Measurements from ENCODE around the gene TPD52L1.
"Not testable (repeated sequence)": the region's sequence is repeated elsewhere in the genome, so short reads cannot be mapped to it uniquely, and the experiment has no call there.

Gene TPD52L1

GRCh38 chr6:125279961-125280360, 126.4 kb downstream of the TPD52L1 start:
- no peak for DNase-seq

- not testable (repeated sequence) for DNase-seq
Measured at GRCh38 chr6:125280370-125281035, 126.9 kb downstream of the TPD52L1 start.

GRCh38 chr6:125282470-125282869, 128.9 kb downstream of the TPD52L1 start:
- DNase-seq: not testable (repeated sequence)

GRCh38 chr6:125285353-125285752, 131.8 kb downstream of the TPD52L1 start:
- no peak for DNase-seq

DNA sequence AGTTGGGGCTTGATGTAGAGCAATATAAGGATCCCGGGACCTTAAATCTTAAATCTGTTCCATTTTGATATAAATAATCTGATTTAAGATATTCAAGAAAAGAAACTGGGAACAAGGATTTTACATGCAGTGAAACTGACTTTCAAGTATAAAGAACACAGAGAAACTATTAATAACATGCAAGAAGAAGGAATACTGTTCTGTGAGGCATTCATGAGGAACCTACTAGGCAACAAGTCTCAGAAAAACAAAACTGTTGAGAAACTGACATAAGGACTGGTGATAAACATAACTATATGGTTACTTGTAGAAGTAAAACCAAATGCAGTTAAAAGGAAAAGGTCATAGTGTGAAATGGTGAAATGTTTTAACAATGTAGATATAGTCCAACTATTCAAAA, 132.4 kb downstream of the TPD52L1 start:
- DNase-seq: no peak

DNA sequence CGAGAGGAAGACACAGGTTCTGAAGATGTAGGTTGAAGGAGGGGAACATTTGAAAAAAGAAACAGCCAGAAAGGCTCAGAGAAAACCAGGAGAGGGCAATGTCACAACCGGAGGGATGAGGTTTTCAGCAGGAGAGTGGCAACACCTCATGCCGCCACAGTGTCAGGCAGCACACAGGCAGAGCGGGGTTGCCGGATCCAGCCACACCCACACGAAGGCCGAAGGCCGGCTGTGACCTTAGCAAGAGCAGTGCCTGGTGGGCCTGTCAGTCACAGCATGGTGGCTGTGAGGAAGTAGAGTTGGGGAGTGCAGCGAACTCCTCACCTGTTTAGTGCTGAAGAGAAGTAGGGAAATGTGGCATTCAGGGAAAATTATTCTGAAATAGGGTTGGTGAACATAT, 134.1 kb downstream of the TPD52L1 start:
- no peak for DNase-seq

DNA sequence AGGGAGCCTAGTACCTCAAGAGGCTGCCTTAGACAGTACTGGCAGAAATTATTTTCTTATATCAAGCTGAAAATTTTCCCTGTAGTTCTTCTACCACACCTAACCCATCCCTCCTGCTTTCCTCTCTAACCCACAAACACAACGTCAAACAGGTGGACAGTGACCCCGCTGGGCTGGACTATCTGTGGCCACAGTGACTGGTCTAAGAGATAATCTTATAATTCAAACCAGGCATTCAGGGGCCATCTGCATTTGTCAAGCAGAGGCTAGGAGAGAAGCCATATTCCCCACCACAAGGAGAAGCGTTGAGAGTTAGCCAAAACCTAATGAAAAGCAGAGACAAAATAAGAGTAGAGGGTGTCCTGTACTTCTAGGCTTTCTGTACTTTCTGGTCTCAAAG, 140.0 kb downstream of the TPD52L1 start:
- no peak for DNase-seq

DNA sequence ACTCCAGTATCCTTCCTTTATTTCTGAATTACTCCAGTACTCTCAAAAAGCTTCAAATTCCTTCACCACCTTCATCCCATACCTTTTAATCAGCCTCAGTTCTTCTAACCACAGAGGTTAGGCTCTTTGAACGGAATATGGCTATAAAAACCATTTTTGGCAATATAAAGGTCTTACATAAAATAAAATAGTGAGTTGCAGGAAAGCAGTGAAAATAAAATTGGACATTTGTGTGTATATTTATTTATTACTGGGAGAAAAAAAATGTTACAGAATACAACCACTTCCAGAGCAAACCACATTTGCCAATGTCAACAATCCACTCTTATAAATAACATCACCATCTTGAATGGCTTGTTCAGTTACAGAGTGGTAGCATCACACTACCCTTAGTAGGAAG, 140.5 kb downstream of the TPD52L1 start:
- DNase-seq: no peak

DNA sequence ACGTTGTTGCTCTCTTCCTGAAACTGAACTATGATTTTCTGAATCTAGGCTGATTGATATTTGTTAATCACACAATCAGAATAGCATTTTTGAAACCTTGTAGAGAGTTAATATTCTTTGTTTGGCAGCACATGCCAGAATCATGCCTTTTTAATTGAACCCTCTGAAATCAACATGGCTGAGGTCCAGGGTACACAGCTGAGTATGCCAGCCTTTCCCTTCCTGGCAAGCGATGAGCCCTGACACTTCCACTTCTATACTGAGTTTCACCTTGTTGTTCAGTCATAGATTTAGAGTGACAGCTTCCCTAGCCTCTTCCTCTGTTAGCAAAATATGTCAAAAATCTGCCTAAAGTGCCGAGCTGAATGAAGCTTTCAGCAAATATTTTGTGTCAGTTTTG, 141.4 kb downstream of the TPD52L1 start:
- DNase-seq: no peak

DNA sequence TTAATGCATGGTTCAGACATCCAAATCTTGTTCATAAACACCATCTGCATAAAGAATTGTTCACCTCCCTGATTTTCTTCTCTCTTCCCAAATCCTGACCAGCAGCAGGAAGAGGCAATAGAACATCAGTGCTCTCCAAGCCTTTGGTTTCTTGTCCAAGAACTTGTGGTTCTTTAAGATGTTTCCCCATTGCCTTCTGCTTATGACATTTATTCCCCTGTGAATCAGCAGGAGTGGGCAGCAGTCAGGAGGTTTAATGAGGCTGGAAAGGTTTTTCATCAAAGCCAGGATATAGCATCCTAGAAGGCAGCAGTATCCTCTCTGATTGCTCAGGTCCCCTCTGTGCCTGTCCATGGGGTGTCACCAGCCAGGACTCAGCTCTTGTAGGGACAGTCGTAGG, 142.9 kb downstream of the TPD52L1 start:
- DNase-seq: no peak

DNA sequence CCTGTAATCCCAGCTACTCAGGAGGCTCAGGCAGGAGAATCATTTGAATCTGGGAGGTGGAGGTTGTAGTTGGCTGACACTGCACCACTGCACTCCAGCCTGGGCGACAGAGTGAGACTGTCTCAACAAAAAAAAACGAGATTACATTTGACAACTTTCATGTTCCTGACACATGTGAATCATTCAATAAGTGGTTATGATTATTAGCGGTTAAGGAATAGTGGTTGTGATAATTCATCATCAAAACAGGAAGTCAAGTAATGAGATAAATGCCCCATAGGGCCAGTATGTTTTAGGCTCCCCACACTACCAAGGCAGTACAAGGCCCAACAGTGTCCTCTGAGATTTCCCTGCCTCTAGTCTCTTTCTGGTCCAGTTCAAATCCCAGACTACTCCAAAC, 145.7 kb downstream of the TPD52L1 start:
- no peak for DNase-seq

GRCh38 chr6:125300992-125301434, 147.4 kb downstream of the TPD52L1 start:
- DNase-seq: no peak

GRCh38 chr6:125301435-125302391, 148.1 kb downstream of the TPD52L1 start, which contains the start of gene HDDC2:
TSS of gene HDDC2 (minus strand) at chr6:125301967. CDS start at chr6:125301932, 35 bp downstream.
- DNase-seq: peak; percentile 54

DNA sequence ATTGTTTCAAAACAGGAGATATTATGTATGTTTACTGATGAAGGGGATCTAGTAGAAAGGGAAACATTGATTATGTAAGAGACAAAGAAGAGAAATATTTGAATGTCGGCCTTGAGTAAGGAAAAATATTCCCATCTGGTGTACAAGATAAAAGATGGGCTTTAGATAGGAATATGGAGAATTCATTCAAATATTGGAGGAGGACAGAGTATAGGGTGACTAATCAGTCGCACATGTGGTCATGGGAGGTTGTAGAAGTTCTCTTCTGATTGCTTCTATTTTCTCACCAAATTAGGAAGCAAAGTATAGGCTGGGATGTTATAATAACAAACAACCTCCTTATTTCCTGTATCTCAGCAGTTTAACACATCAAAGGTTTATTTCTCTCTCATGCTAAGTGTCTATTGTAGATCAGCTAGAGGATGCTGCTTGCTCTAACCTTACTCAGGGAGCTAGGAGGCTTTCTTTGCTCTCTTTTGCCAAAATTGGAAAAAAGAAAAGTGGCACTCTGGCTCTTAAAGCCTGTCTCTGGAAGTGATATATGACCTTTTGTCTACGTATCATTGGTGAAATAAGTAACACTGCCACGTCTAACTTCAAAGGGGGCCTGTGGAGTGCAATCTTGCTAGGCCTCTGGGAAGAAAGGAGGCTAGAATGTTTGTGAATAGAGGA, 149.4 kb downstream of the TPD52L1 start:
- no peak for DNase-seq

- no peak for DNase-seq
Measured at GRCh38 chr6:125303512-125303854, 149.9 kb downstream of the TPD52L1 start.

- DNase-seq: no peak
Measured at GRCh38 chr6:125304970-125305660, 151.5 kb downstream of the TPD52L1 start.

DNA sequence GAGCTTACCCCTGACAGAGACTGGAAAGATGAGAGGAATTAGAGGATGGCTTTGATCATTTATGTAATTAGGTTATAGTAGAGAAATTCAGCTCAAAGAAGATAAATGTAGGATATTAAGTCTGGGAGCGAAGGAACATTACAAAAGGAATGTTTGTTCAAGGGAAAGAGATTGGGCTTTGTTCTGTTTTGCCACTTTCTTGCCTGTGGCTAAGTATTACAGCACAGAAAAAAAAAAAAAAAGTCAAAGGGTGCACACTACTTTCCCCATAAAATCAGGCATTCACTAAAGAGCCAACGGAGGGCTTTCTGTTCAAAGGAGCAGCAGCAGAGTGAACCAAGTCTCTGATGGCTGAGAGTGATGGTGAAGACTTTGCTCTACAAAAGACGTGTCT, 153.2 kb downstream of the TPD52L1 start:
- no peak for DNase-seq

GRCh38 chr6:125307150-125307838, 153.7 kb downstream of the TPD52L1 start:
- DNase-seq: no peak

GRCh38 chr6:125307964-125308615, 154.5 kb downstream of the TPD52L1 start:
- no peak for DNase-seq

DNA sequence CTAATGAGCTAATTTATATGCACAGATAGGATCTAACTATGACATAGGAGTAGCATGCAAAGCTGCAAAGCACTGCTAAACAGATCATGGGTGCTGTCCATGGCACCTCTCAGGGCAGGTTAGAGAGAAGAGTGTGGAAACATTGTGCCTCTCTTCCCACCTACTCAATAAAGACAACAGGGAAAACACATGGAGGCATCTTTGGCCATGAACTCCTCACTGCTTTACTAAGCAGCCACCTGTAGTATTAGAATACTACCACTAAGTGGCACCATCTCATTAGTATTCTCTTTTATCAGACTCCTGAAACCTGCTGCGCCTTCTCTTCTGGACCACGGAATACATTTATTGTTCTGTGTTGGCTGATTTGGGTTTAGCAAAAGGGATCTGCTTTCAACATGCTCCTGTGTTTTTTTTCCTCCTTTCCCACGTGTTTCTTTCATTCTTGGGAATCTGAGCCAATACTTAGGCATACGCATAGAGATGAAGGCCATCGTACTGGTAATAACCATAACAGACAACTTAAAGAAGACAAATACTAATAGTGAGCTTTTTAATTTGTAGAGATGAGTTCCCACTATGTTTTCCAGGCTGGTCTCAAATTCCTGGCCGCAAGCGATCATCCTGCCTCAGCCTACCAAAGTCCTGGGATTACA, 157.5 kb downstream of the TPD52L1 start:
- DNase-seq: no peak

DNA sequence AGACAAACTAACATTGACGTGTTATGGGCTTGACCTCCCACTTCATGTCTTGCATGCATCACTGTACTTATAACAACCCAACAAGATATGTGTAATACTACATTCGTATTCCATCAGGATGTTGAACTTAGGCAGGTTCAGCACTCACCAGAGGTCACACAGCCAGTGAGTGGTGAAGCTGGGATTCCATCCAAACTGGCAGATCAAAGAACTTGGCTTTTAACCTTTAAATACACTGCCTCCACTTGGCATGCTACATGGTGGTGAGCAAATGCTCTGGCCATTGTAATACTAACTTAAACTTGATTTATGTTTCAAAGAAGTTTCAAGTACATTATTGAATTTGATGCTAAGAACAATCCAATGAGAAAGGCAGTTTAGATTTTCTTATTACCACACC, 158.9 kb downstream of the TPD52L1 start:
- no peak for DNase-seq

All from activated CD8-positive, alpha-beta memory T cell treated with anti-CD3 and anti-CD28 coated beads, Interleukin-2, amount 50 U/mL, for 4 hours (primary cell).